ENCODE measurements around the gene MAML1.

Gene MAML1

GRCh38 chr5:179730356-179730755, 2.3 kb upstream of the MAML1 start:
- H3K36me3 ChIP-seq (ENCODE audit: insufficient read depth, low read length): peaks cover 42% of the 10 kb centered on the region; the same call in 1 of the 2 replicates
- H3K4me2 ChIP-seq (ENCODE audit: low read depth, low read length, poor library complexity, severe bottlenecking): no peak overlapping the region
- TF ChIP-seq CTCF (conservative IDR thresholded peaks at IDR 0.05; ENCODE audit: low read length): no peak
- TF ChIP-seq EZH2phosphoT487 (IDR thresholded peaks at IDR 0.05; ENCODE audit: borderline replicate concordance): no peak
- H3K9me3 ChIP-seq (ENCODE audit: insufficient read depth, low read depth, low read length): no peaks in the 10 kb centered on the region
- H3K4me1 ChIP-seq (ENCODE audit: insufficient read depth, low read length, poor library complexity, severe bottlenecking): peaks cover 4% of the 10 kb centered on the region
- no peak overlapping the region for H2AFZ ChIP-seq (ENCODE audit: low read length)
- H3K4me3 ChIP-seq (ENCODE audit: low read length, poor library complexity, severe bottlenecking): no peak overlapping the region
- no peaks in the 10 kb centered on the region for H3K27me3 ChIP-seq (ENCODE audit: insufficient read depth, low read length, poor library complexity, severe bottlenecking)
- H3K9me2 ChIP-seq (replicated peaks; ENCODE audit: low read depth, low read length): no peaks in the 10 kb centered on the region
- H3K79me2 ChIP-seq (ENCODE audit: insufficient read depth, low read length): peaks cover 23% of the 10 kb centered on the region
- no peaks in the 10 kb centered on the region; the same call in 1 of the 2 replicates for H3F3A ChIP-seq (ENCODE audit: low read depth)
- no peak overlapping the region for H3K9ac ChIP-seq (ENCODE audit: low read depth, low read length, poor library complexity, severe bottlenecking)
- H4K20me1 ChIP-seq (ENCODE audit: insufficient read depth, low read length, poor library complexity, severe bottlenecking): peaks cover 19% of the 10 kb centered on the region

GRCh38 chr5:179730852-179731251, 1.8 kb upstream of the MAML1 start:
- peaks cover 42% of the 10 kb centered on the region; the same call in 1 of the 2 replicates for H3K36me3 ChIP-seq (ENCODE audit: insufficient read depth, low read length)
- H2AFZ ChIP-seq (ENCODE audit: low read length): no peak overlapping the region
- H3K27me3 ChIP-seq (ENCODE audit: insufficient read depth, low read length, poor library complexity, severe bottlenecking): no peaks in the 10 kb centered on the region
- peaks cover 21% of the 10 kb centered on the region for H4K20me1 ChIP-seq (ENCODE audit: insufficient read depth, low read length, poor library complexity, severe bottlenecking)
- TF ChIP-seq CTCF (conservative IDR thresholded peaks at IDR 0.05; ENCODE audit: low read length) (no peak), EZH2phosphoT487 (IDR thresholded peaks at IDR 0.05; ENCODE audit: borderline replicate concordance) (no peak)
- no peak overlapping the region for H3K9ac ChIP-seq (ENCODE audit: low read depth, low read length, poor library complexity, severe bottlenecking)
- H3K9me3 ChIP-seq (ENCODE audit: insufficient read depth, low read depth, low read length): no peaks in the 10 kb centered on the region
- H3K4me2 ChIP-seq (ENCODE audit: low read depth, low read length, poor library complexity, severe bottlenecking): no peak overlapping the region
- H3K79me2 ChIP-seq (ENCODE audit: insufficient read depth, low read length): peaks cover 28% of the 10 kb centered on the region
- no peaks in the 10 kb centered on the region for H3K9me2 ChIP-seq (replicated peaks; ENCODE audit: low read depth, low read length)
- H3F3A ChIP-seq (ENCODE audit: low read depth): no peaks in the 10 kb centered on the region; the same call in 1 of the 2 replicates
- no peak overlapping the region for H3K4me3 ChIP-seq (ENCODE audit: low read length, poor library complexity, severe bottlenecking)
- H3K4me1 ChIP-seq (ENCODE audit: insufficient read depth, low read length, poor library complexity, severe bottlenecking): peaks cover 4% of the 10 kb centered on the region

GRCh38 chr5:179731791-179732411, 721 bp upstream of the MAML1 start:
- peak overlapping the region; percentile 69 for H3K4me2 ChIP-seq (ENCODE audit: low read depth, low read length, poor library complexity, severe bottlenecking)
- TF ChIP-seq EZH2phosphoT487 (IDR thresholded peaks at IDR 0.05; ENCODE audit: borderline replicate concordance): no peak
- no peak for TF ChIP-seq CTCF (conservative IDR thresholded peaks at IDR 0.05; ENCODE audit: low read length)
- no peaks in the 10 kb centered on the region for H3K9me3 ChIP-seq (ENCODE audit: insufficient read depth, low read depth, low read length)
- H4K20me1 ChIP-seq (ENCODE audit: insufficient read depth, low read length, poor library complexity, severe bottlenecking): peaks cover 28% of the 10 kb centered on the region
- peaks cover 37% of the 10 kb centered on the region; the same call in 1 of the 2 replicates for H3K36me3 ChIP-seq (ENCODE audit: insufficient read depth, low read length)
- no peaks in the 10 kb centered on the region; the same call in 1 of the 2 replicates for H3F3A ChIP-seq (ENCODE audit: low read depth)
- H3K27me3 ChIP-seq (ENCODE audit: insufficient read depth, low read length, poor library complexity, severe bottlenecking): no peaks in the 10 kb centered on the region
- no peaks in the 10 kb centered on the region for H3K9me2 ChIP-seq (replicated peaks; ENCODE audit: low read depth, low read length)
- H3K9ac ChIP-seq (ENCODE audit: low read depth, low read length, poor library complexity, severe bottlenecking): peak overlapping the region; percentile 22
- peaks cover 4% of the 10 kb centered on the region for H3K4me1 ChIP-seq (ENCODE audit: insufficient read depth, low read length, poor library complexity, severe bottlenecking)
- H2AFZ ChIP-seq (ENCODE audit: low read length): no peak overlapping the region
- H3K79me2 ChIP-seq (ENCODE audit: insufficient read depth, low read length): peaks cover 39% of the 10 kb centered on the region
- H3K4me3 ChIP-seq (ENCODE audit: low read length, poor library complexity, severe bottlenecking): peak overlapping the region; percentile 55

All from Loucy (cell line).